HepG2 (cell line): ENCODE data around the gene SLA2. TPM values are rescaled to one million over a fixed set of nuclear protein-coding genes. Genes with fewer than 3 reads are reported as not detected.

ENCODE experiments used
- ATAC-seq: fragments of 200-7000 bp; cut with Tn5 transposase; 3 replicates; pipeline ENCODE4 v1.9.1; 2020; ENCODE audit warnings: mild to moderate bottlenecking, moderate library complexity
- BruUV-seq: library from RNA; stranded (reverse); fragments of 400-500 nt; replicated peaks from 2 replicates; lab custom pipeline; 2021; lab: Mats Ljungman, UMichigan
- CTCF ChIA-PET: fragments of 300-600 bp; formaldehyde crosslinking; extraction: SDS; loops from one replicate; lab custom pipeline; 2021; ENCODE audit warnings: low total read pairs, inconsistent platforms, low intra/inter-chr PET ratio; lab: Yijun Ruan, JAX
- POLR2A ChIA-PET: fragments of 350-600 bp; sonication (Branson Sonifier 250); formaldehyde crosslinking; loops from one replicate; lab custom pipeline; 2020; ENCODE audit warnings: antibody characterized with exemption, inconsistent platforms; lab: Yijun Ruan, JAX
- DNase-seq: peaks from one replicate; pipeline ENCODE4 v3.0.0-alpha.2; 2015; ENCODE audit warnings: low spot score
- FAIRE-seq: peaks from 3 replicates; lab custom pipeline; 2011; peaks lifted over from hg19 to GRCh38; lab: Jason Lieb, UNC
- H2AFZ ChIP-seq: one replicate; pipeline ENCODE4 v1.6.1; 2011; ENCODE audit warnings: low read length, inconsistent platforms
- H3K27ac ChIP-seq: fragments of 300-600 bp; 3 replicates; pipeline ENCODE4 v1.8.0; 2011; ENCODE audit warnings: mixed run types, mild to moderate bottlenecking, mixed read lengths, low read length, inconsistent platforms; ENCODE audit not compliant: insufficient read depth; ENCODE audit errors: extremely low read length
- H3K27me3 ChIP-seq, 2 experiments: fragments of 200-600 bp in 1 of 2; 2 replicates in 1 of 2; 3 replicates in 1 of 2; pipeline versions ENCODE4 v1.6.0 to v1.8.0; 2011; ENCODE audit warnings: low read length in 2 of 2, mild to moderate bottlenecking in 2 of 2, moderate library complexity in 2 of 2, inconsistent platforms in 1 of 2; ENCODE audit not compliant: insufficient read depth in 2 of 2, control insufficient read depth in 1 of 2
- H3K36me3 ChIP-seq, 2 experiments: fragments of 200-600 bp in 1 of 2; replicated peaks in 1 of 2; 2 replicates in 1 of 2; 3 replicates in 1 of 2; pipeline versions ENCODE4 v1.5.1 to v1.8.0; 2011; ENCODE audit warnings: low read length in 2 of 2, inconsistent platforms in 1 of 2; ENCODE audit not compliant: insufficient read depth in 2 of 2, control insufficient read depth in 1 of 2
- H3K4me1 ChIP-seq: 2 replicates; pipeline ENCODE4 v1.5.1; 2012; ENCODE audit warnings: low read length, inconsistent platforms; ENCODE audit not compliant: insufficient read depth
- H3K4me2 ChIP-seq: 2 replicates; pipeline ENCODE4 v1.6.0; 2011; ENCODE audit warnings: low read depth, low read length, inconsistent platforms
- H3K4me3 ChIP-seq, 3 experiments: fragments of 200-600 bp in 1 of 3; sonication (generic), shearing (Covaris generic) in 1 of 3; replicated peaks in 1 of 3; 2 replicates each; pipeline ENCODE4 v1.5.1; 2011 to 2016; ENCODE audit warnings: low read length in 3 of 3, inconsistent platforms in 2 of 3, low read depth in 2 of 3, mild to moderate bottlenecking in 2 of 3, control low read depth in 1 of 3, mixed read lengths in 1 of 3; ENCODE audit not compliant: insufficient read depth in 1 of 3
- H3K79me2 ChIP-seq: one replicate; pipeline ENCODE4 v1.6.1; 2011; ENCODE audit warnings: low read length, inconsistent platforms; ENCODE audit not compliant: insufficient read depth
- H3K9ac ChIP-seq: 2 replicates; pipeline ENCODE4 v1.6.0; 2011; ENCODE audit warnings: mild to moderate bottlenecking, low read depth, low read length, inconsistent platforms; ENCODE audit not compliant: insufficient read depth
- H3K9me3 ChIP-seq: 2 replicates; pipeline ENCODE4 v1.5.1; 2012; ENCODE audit warnings: mild to moderate bottlenecking, low read length
- H4K20me1 ChIP-seq: 2 replicates; pipeline ENCODE4 v1.6.0; 2011; ENCODE audit warnings: inconsistent platforms, mild to moderate bottlenecking, low read length, moderate library complexity; ENCODE audit not compliant: insufficient read depth
- GLI4 ChIP-seq: sonication (generic); formaldehyde crosslinking; IDR thresholded peaks from 2 replicates; pipeline ENCODE4 v1.5.1; 2020; ENCODE audit warnings: missing genetic modification reagents, mild to moderate bottlenecking, moderate library complexity, borderline replicate concordance
- MXD1 ChIP-seq: sonication (generic); formaldehyde crosslinking; IDR thresholded peaks from 2 replicates; pipeline ENCODE4 v1.4.0; 2020; ENCODE audit warnings: mild to moderate bottlenecking, missing genetic modification reagents
- PREB ChIP-seq: sonication (generic); formaldehyde crosslinking; IDR thresholded peaks from 2 replicates; pipeline ENCODE4 v1.4.0; 2020; ENCODE audit warnings: missing genetic modification reagents
- TARDBP ChIP-seq: sonication (generic); formaldehyde crosslinking; IDR thresholded peaks from 2 replicates; pipeline ENCODE4 v1.8.0; 2022; ENCODE audit warnings: mild to moderate bottlenecking, missing genetic modification reagents
- ZNF18 ChIP-seq: sonication (generic); formaldehyde crosslinking; IDR thresholded peaks from 2 replicates; pipeline ENCODE4 v1.8.0; 2022; ENCODE audit warnings: mild to moderate bottlenecking, missing genetic modification reagents; ENCODE audit not compliant: insufficient replicate concordance
- ZNF224 ChIP-seq: sonication (generic); formaldehyde crosslinking; IDR thresholded peaks from 2 replicates; pipeline ENCODE4 v1.5.0; 2020; ENCODE audit warnings: mild to moderate bottlenecking, missing genetic modification reagents
- ZNF234 ChIP-seq: sonication (generic); formaldehyde crosslinking; conservative IDR thresholded peaks from 2 replicates; pipeline ENCODE4 v1.5.1; 2020; ENCODE audit warnings: mild to moderate bottlenecking, missing genetic modification reagents
- ZNF263 ChIP-seq: sonication (generic); formaldehyde crosslinking; IDR thresholded peaks from 2 replicates; pipeline ENCODE4 v1.4.0; 2020; ENCODE audit warnings: missing genetic modification reagents
- ZNF30 ChIP-seq: sonication (generic); formaldehyde crosslinking; IDR thresholded peaks from 2 replicates; pipeline ENCODE4 v1.5.0; 2020; ENCODE audit warnings: mild to moderate bottlenecking, missing genetic modification reagents
- ZNF572 ChIP-seq: sonication (generic); formaldehyde crosslinking; IDR thresholded peaks from 2 replicates; pipeline ENCODE4 v1.5.1; 2020; ENCODE audit warnings: mild to moderate bottlenecking, missing genetic modification reagents
- ZNF598 ChIP-seq: sonication (generic); formaldehyde crosslinking; IDR thresholded peaks from 2 replicates; pipeline ENCODE4 v1.5.1; 2020; ENCODE audit warnings: mild to moderate bottlenecking, missing genetic modification reagents, borderline replicate concordance
- ZNF629 ChIP-seq: sonication (generic); formaldehyde crosslinking; conservative IDR thresholded peaks from 2 replicates; pipeline ENCODE4 v1.5.0; 2020; ENCODE audit warnings: missing genetic modification reagents
- ZSCAN25 ChIP-seq: sonication (generic); formaldehyde crosslinking; IDR thresholded peaks from 2 replicates; pipeline ENCODE4 v1.8.0; 2022; ENCODE audit warnings: mild to moderate bottlenecking, missing genetic modification reagents
- WGBS: methylation state at CpG from one replicate; pipeline ENCODE4 v1.1.6; 2017; ENCODE audit warnings: low lambda C conversion rate; 5-methylcytosine and 5-hydroxymethylcytosine counted together
- in situ Hi-C: cut with HindIII; loops from 2 replicates; pipeline ENCODE4 v1.10.0; 2017; ENCODE audit warnings: low pct_unique_long_range_greater_than_20kb; ENCODE audit not compliant: extremely low pct_ligation_motif_present
- intact Hi-C: fragments of 100-400 bp; cut with micrococcal nuclease; formaldehyde crosslinking; loops from one replicate; pipeline ENCODE4 v1.10.0; 2022; ENCODE audit not compliant: unreplicated experiment
- polyA plus RNA-seq, 8 experiments: library from polyadenylated mRNA; depleted of rRNA in 3 of 8; stranded (reverse) in 7 of 8; unstranded in 1 of 8; fragments of >200 nt; fragmentation: Illumina TruSeq in 4 of 8; extraction: Trizol in 4 of 8; gene quantifications; 2 replicates each; pipeline versions ENCODE4 v1.2.1 to v1.2.3, GENCODE V29; 2011 to 2016; ENCODE audit warnings: low read depth in 4 of 8, missing spikeins in 1 of 8, mixed read lengths in 1 of 8; ENCODE audit not compliant: insufficient read depth in 1 of 8
- total RNA-seq, 5 experiments: library from RNA; depleted of rRNA; stranded (reverse); fragments of >200 nt; fragmentation: Illumina TruSeq; extraction: Trizol; gene quantifications; 2 replicates each; pipeline ENCODE4 v1.2.3, GENCODE V29; 2016; ENCODE audit warnings: low read depth in 1 of 5

SLA2 gene
- total and polyA plus RNA-seq, 2 of the 13 experiments (the other 11 are each of a cell fraction or from before 2014, with no cell fraction given), result 1.6 to 3.6 TPM

DNA sequence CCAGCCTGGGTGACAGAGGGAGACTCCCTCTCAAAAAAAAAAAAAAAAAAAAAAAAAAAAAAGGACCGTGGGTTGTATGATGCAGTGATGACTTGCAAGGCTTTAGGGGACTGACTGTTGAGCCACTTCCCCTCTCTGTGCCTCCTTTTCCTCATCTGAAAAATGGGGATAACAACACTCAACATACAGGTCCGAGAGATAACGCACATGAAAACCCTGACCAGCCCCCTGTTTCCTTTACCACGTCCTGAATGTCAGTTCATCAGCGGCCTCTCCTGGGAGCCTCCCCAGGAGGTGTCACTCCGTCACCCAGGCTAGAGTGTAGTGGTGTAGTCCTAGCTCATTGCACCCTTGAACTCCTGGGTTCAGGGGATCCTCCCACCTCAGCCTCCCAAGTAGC, 3.9 kb downstream of the SLA2 start:
- ChIA-PET POLR2A (interaction anchor here (1.4 to 3.4 kb wide), 6 partner anchors 9 to 104 kb away, joined by 3 to 28 read pairs (median 8); partner anchors contain the start of genes NDRG3, RAB5IF and TGIF2), CTCF (no interaction called here)
- intact Hi-C loops (no loop called here), in situ Hi-C loops (no loop called here)
- TF ChIP-seq ZNF18, result peak; percentile 34
- TF ChIP-seq ZSCAN25 (CRISPR knock-in tag), result 0 out of 2 replicates have a peak, but pooled peaks have one; percentile 33
- 0 out of 2 replicates have a peak, but pooled peaks have one; percentile 19 for TF ChIP-seq ZNF598 (CRISPR knock-in tag)
- 0 out of 2 replicates have a peak, but pooled peaks have one; percentile 16 for TF ChIP-seq ZNF234
- 0 out of 2 replicates have a peak, but pooled peaks have one; percentile 13 for TF ChIP-seq ZNF224
- no peak for TF ChIP-seq MXD1 (CRISPR knock-in tag)
- peak; percentile 24; the same call in 1 of the 2 replicates for TF ChIP-seq GLI4
- TF ChIP-seq PREB (CRISPR knock-in tag), result no peak
- TF ChIP-seq ZNF30 (CRISPR knock-in tag), result no peak
- 0 out of 2 replicates have a peak, but pooled peaks have one; percentile 50 for TF ChIP-seq ZNF572 (CRISPR knock-in tag)
- TF ChIP-seq ZNF263, result 0 out of 2 replicates have a peak, but pooled peaks have one; percentile 3
- TF ChIP-seq ZNF629, result peak; percentile 61; the same call in 1 of the 2 replicates
- 0 out of 2 replicates have a peak, but pooled peaks have one; percentile 5 for TF ChIP-seq TARDBP (CRISPR knock-in tag)
- H3K4me2 ChIP-seq, result no peak overlapping the region
- no peaks in the 10 kb centered on the region for H4K20me1 ChIP-seq
- peaks cover 78% of the 10 kb centered on the region for H3K4me1 ChIP-seq
- H3K27ac ChIP-seq, result peak overlapping the region; percentile 79
- no peaks in the 10 kb centered on the region for H3K27me3 ChIP-seq
- 95% methylated on average over 6 of the region's 6 CpGs for WGBS
- DNase-seq (no peak), ATAC-seq (no peak), FAIRE-seq (no peak)
- H3K36me3 ChIP-seq, result no peaks in the 10 kb centered on the region
- 0 out of 2 replicates have a peak overlapping the region, but pooled peaks have one; percentile 7 for H3K9ac ChIP-seq
- no TSS peak for BruUV-seq
- H3K4me3 ChIP-seq, result no peak overlapping the region
- H3K9me3 ChIP-seq, result no peaks in the 10 kb centered on the region
- no peaks in the 10 kb centered on the region for H3K79me2 ChIP-seq
- no peak overlapping the region for H2AFZ ChIP-seq
